Erythroblast (primary cell): ENCODE results near the gene LIN7A.

Experiments used
- GATA1 ChIP-seq: IDR thresholded peaks from 2 replicates; pipeline ENCODE4 v1.6.1; 2011; ENCODE audit warnings: low read depth, mild to moderate bottlenecking, control low read depth, low read length, moderate library complexity
- POLR2A ChIP-seq: IDR thresholded peaks from 2 replicates; pipeline ENCODE4 v1.6.1; 2011; ENCODE audit warnings: mild to moderate bottlenecking, low read length

GRCh38 chr12:80966001-80966400 lies 28.3 kb upstream of the LIN7A start:
- TF ChIP-seq POLR2A, result no peak
- TF ChIP-seq GATA1, result no peak
